Urinary bladder (tissue), 4 donors: Measurements from ENCODE around the gene DACT3. TPM values are rescaled to one million over a fixed set of nuclear protein-coding genes. Genes with fewer than 3 reads are reported as not detected.

Source experiments
- DNase-seq: peaks from one replicate; pipeline ENCODE4 v3.0.0-alpha.2; 2015; ENCODE audit errors: extremely low spot score
- H3K27ac ChIP-seq: one replicate; pipeline ENCODE4 v1.5.1; 2013; ENCODE audit warnings: low read depth, mild to moderate bottlenecking, moderate library complexity
- H3K36me3 ChIP-seq: one replicate; pipeline ENCODE4 v1.6.1; 2013; ENCODE audit warnings: mild to moderate bottlenecking, moderate library complexity; ENCODE audit not compliant: insufficient read depth
- H3K4me1 ChIP-seq: one replicate; pipeline ENCODE4 v1.6.1; 2013; ENCODE audit warnings: mild to moderate bottlenecking, moderate library complexity; ENCODE audit not compliant: insufficient read depth
- H3K4me3 ChIP-seq: one replicate; pipeline ENCODE4 v1.5.1; 2013; ENCODE audit warnings: low read depth, low read length
- WGBS: extraction: QIAGEN DNeasy Blood & Tissue Kit; methylation state at CpG from one replicate; pipeline ENCODE4 v1.1.7; 2013; 5-methylcytosine and 5-hydroxymethylcytosine counted together
- polyA plus RNA-seq: library from polyadenylated mRNA; stranded (reverse); fragments of 200-250 nt; gene quantifications from one replicate; pipeline ENCODE4 v1.2.3, GENCODE V29; 2013
- total RNA-seq: library from RNA; depleted of rRNA; stranded (reverse); fragments of >200 nt; gene quantifications from one replicate; pipeline ENCODE4 v1.2.3, GENCODE V29; 2014
- donor health status: healthy with polysubstance abuse.
- donor health status: healthy.

Gene DACT3
- total RNA-seq (20.0 TPM), polyA plus RNA-seq (78.9 TPM)

GRCh38 chr19:46661020-46661731, at the start of gene DACT3:
Gene DACT3, minus strand, starts transcription at chr19:46661182. Its CDS starts 118 bp downstream, at chr19:46661064.
- H3K4me1 ChIP-seq = no peaks in the 10 kb centered on the region
- no peaks in the 10 kb centered on the region for H3K36me3 ChIP-seq

GRCh38 chr19:46710687-46711086, 49.7 kb upstream of the DACT3 start:
- no peak overlapping the region for H3K4me3 ChIP-seq
- no peak overlapping the region for H3K27ac ChIP-seq
- DNase-seq = no peak
- WGBS = 82% methylated on average over 25 of the region's 25 CpGs
- peaks cover 2% of the 10 kb centered on the region for H3K36me3 ChIP-seq
- H3K4me1 ChIP-seq = no peaks in the 10 kb centered on the region

More at GRCh38 chr19:46661020-46661731, at the start of gene DACT3:
- DNase-seq = peak; percentile 100
- WGBS = under 1% methylated on average over 61 of the region's 61 CpGs
- Histone ChIP-seq H3K27ac (peak within 1 kb of the TSS; percentile 40), H3K4me3 (peak within 1 kb of the TSS; percentile 53)

- DNase-seq = no peak
- Histone ChIP-seq H3K36me3 (peaks cover 11% of the 10 kb centered on the region), H3K4me3 (no peak overlapping the region), H3K27ac (no peak overlapping the region), H3K4me1 (no peaks in the 10 kb centered on the region)
- WGBS = 42% methylated on average over 21 of the region's 21 CpGs
Observed at GRCh38 chr19:46704379-46705076, 43.5 kb upstream of the DACT3 start.

- Histone ChIP-seq H3K4me1 (no peaks in the 10 kb centered on the region), H3K36me3 (peaks cover 12% of the 10 kb centered on the region)
- 92% methylated on average over 13 of the region's 13 CpGs for WGBS
Observed at GRCh38 chr19:46700704-46701103, 39.7 kb upstream of the DACT3 start.

GRCh38 chr19:46698395-46699321, 37.7 kb upstream of the DACT3 start:
- H3K4me3 ChIP-seq = no peak overlapping the region
- no peak overlapping the region for H3K27ac ChIP-seq
- H3K36me3 ChIP-seq = peaks cover 12% of the 10 kb centered on the region
- DNase-seq = no peak
- 95% methylated on average over 11 of the region's 11 CpGs for WGBS
- no peaks in the 10 kb centered on the region for H3K4me1 ChIP-seq

More at GRCh38 chr19:46700704-46701103, 39.7 kb upstream of the DACT3 start:
- no peak for DNase-seq
- Histone ChIP-seq H3K4me3 (no peak overlapping the region), H3K27ac (no peak overlapping the region)

- WGBS = 30% methylated on average over 39 of the region's 39 CpGs
- Histone ChIP-seq H3K4me3 (no peak overlapping the region), H3K4me1 (no peaks in the 10 kb centered on the region), H3K27ac (no peak overlapping the region), H3K36me3 (peaks cover 12% of the 10 kb centered on the region)
- DNase-seq = peak; percentile 71
Observed at GRCh38 chr19:46697204-46697960, 36.4 kb upstream of the DACT3 start.

GRCh38 chr19:46696866-46697203, 35.9 kb upstream of the DACT3 start:
- Histone ChIP-seq H3K4me1 (no peaks in the 10 kb centered on the region), H3K36me3 (peaks cover 12% of the 10 kb centered on the region), H3K4me3 (no peak overlapping the region), H3K27ac (no peak overlapping the region)
- no peak for DNase-seq
- WGBS = 85% methylated on average over 9 of the region's 9 CpGs

GRCh38 chr19:46696052-46696451, 35.1 kb upstream of the DACT3 start:
- WGBS = 92% methylated on average over 10 of the region's 10 CpGs
- no peak for DNase-seq
- Histone ChIP-seq H3K4me1 (no peaks in the 10 kb centered on the region), H3K36me3 (peaks cover 8% of the 10 kb centered on the region), H3K27ac (no peak overlapping the region), H3K4me3 (no peak overlapping the region)

GRCh38 chr19:46693760-46694159, 32.8 kb upstream of the DACT3 start:
- no peak for DNase-seq
- 96% methylated on average over 22 of the region's 22 CpGs for WGBS
- Histone ChIP-seq H3K36me3 (peaks cover 2% of the 10 kb centered on the region), H3K27ac (no peak overlapping the region), H3K4me1 (no peaks in the 10 kb centered on the region), H3K4me3 (no peak overlapping the region)

- H3K4me1 ChIP-seq = no peaks in the 10 kb centered on the region
- DNase-seq = no peak
- no peak overlapping the region for H3K27ac ChIP-seq
- H3K36me3 ChIP-seq = peaks cover 2% of the 10 kb centered on the region
- H3K4me3 ChIP-seq = no peak overlapping the region
- WGBS = 96% methylated on average over 4 of the region's 4 CpGs
Observed at GRCh38 chr19:46692918-46693722, 32.1 kb upstream of the DACT3 start.

GRCh38 chr19:46691948-46692347, 31.0 kb upstream of the DACT3 start:
- 96% methylated on average over 2 of the region's 2 CpGs for WGBS
- H3K36me3 ChIP-seq = peaks cover 5% of the 10 kb centered on the region
- no peak overlapping the region for H3K27ac ChIP-seq
- no peak for DNase-seq
- no peaks in the 10 kb centered on the region for H3K4me1 ChIP-seq
- no peak overlapping the region for H3K4me3 ChIP-seq

- H3K4me3 ChIP-seq = no peak overlapping the region
- H3K36me3 ChIP-seq = peaks cover 5% of the 10 kb centered on the region
- H3K4me1 ChIP-seq = no peaks in the 10 kb centered on the region
- WGBS = 49% methylated on average over 2 of the region's 2 CpGs
- H3K27ac ChIP-seq = no peak overlapping the region
- no peak for DNase-seq
Observed at GRCh38 chr19:46691104-46691503, 30.1 kb upstream of the DACT3 start.
